Calu3 (cell line): ENCODE data around the gene ELOVL1. TPM values are rescaled to one million over a fixed set of nuclear protein-coding genes. Genes with fewer than 3 reads are reported as not detected.
"Not testable (repeated sequence)": the region's sequence is repeated elsewhere in the genome, so short reads cannot be mapped to it uniquely, and the experiment has no call there.

Experiments used
- Bru-seq: library from RNA; stranded (reverse); fragments of 400-500 nt; gene quantifications from one replicate; lab custom pipeline; 2021; lab: Mats Ljungman, UMichigan
- BruChase-seq, 2 experiments: library from RNA; stranded (reverse); fragments of 400-500 nt; gene quantifications; one replicate each; lab custom pipeline; 2021; lab: Mats Ljungman, UMichigan
- BruUV-seq: library from RNA; stranded (reverse); fragments of 400-500 nt; replicated peaks from 2 replicates; lab custom pipeline; 2021; lab: Mats Ljungman, UMichigan
- CTCF ChIA-PET: fragments of 300-600 bp; sonication (Branson Sonifier 250); formaldehyde crosslinking; loops from one replicate; lab custom pipeline; 2022; ENCODE audit warnings: antibody characterized with exemption; lab: Charles Lee
- DNase-seq: peaks from one replicate; pipeline ENCODE4 v3.0.0; 2022
- H3K27ac Mint-ChIP-seq: one replicate; pipeline ENCODE4 v1.8.0; 2022; ENCODE audit warnings: mixed read lengths; ENCODE audit not compliant: unreplicated experiment
- H3K27me3 Mint-ChIP-seq: one replicate; pipeline ENCODE4 v1.8.0; 2022; ENCODE audit warnings: mixed read lengths; ENCODE audit not compliant: unreplicated experiment
- H3K36me3 Mint-ChIP-seq: one replicate; pipeline ENCODE4 v1.8.0; 2022; ENCODE audit warnings: mild to moderate bottlenecking, moderate library complexity, mixed read lengths; ENCODE audit not compliant: insufficient read depth, unreplicated experiment
- H3K4me1 Mint-ChIP-seq: one replicate; pipeline ENCODE4 v1.8.0; 2022; ENCODE audit warnings: mild to moderate bottlenecking, low read depth, mixed read lengths; ENCODE audit not compliant: unreplicated experiment
- H3K4me3 Mint-ChIP-seq: one replicate; pipeline ENCODE4 v1.8.0; 2022; ENCODE audit warnings: mild to moderate bottlenecking, low read depth, moderate library complexity, mixed read lengths; ENCODE audit not compliant: unreplicated experiment
- H3K9me3 Mint-ChIP-seq: one replicate; pipeline ENCODE4 v1.8.0; 2022; ENCODE audit warnings: low read depth, mixed read lengths; ENCODE audit not compliant: unreplicated experiment
- CTCF ChIP-seq: fragments of 200-600 bp; IDR thresholded peaks from one replicate; pipeline ENCODE4 v1.8.0; 2022; ENCODE audit warnings: antibody characterized with exemption; ENCODE audit not compliant: unreplicated experiment
- intact Hi-C: fragments of 100-400 bp; cut with micrococcal nuclease; formaldehyde crosslinking; loops from one replicate; pipeline ENCODE4 v1.10.0; 2022; ENCODE audit not compliant: unreplicated experiment
- long read RNA-seq: library from polyadenylated mRNA; stranded (forward); transcript quantifications from one replicate; pipeline ENCODE4 v2.0.0, GENCODE V29; 2022
- total RNA-seq: library from RNA; stranded (reverse); gene quantifications from 2 replicates; pipeline ENCODE4 v1.2.3, GENCODE V29; 2022

ELOVL1 gene
- total RNA-seq: 107 and 117 TPM in 2 replicates
- percentile 80 among the genes with signal in this experiment for Bru-seq, nascent RNA
- BruChase-seq, experiment 1, labeled RNA remaining after a 6-hour chase: percentile 97 among the genes with signal in this experiment
- BruChase-seq, experiment 2, labeled RNA remaining after a 2-hour chase: percentile 94 among the genes with signal in this experiment
- long read RNA-seq, transcript ELOVL1-206 (8 exons, 1,215 nt): minor isoform, 5 of 74 reads
- long read RNA-seq, transcript ELOVL1-201 (8 exons, 1,477 nt): major isoform, 47 of 74 reads
- long read RNA-seq, partial matches to known transcripts: 2 of 74 reads
- long read RNA-seq, other reads (novel, unspliced or antisense): 17 of 74 reads

- no peaks in the 10 kb centered on the region for H3K27me3 Mint-ChIP-seq
- TSS peak; percentile 90 for BruUV-seq
- peak within 1 kb of the TSS; percentile 79 for H3K4me3 Mint-ChIP-seq
- H3K9me3 Mint-ChIP-seq: no peaks in the 10 kb centered on the region
- H3K27ac Mint-ChIP-seq: peak within 1 kb of the TSS; percentile 88
- CTCF ChIA-PET: interaction anchor here (1.2 to 2.0 kb wide), 6 partner anchors 10 to 141 kb away, joined by 3 to 14 read pairs (median 4); partner anchors contain the start of gene C1orf210
- DNase-seq: peak; percentile 96
- peaks cover 68% of the 10 kb centered on the region for H3K36me3 Mint-ChIP-seq
- peaks cover 39% of the 10 kb centered on the region for H3K4me1 Mint-ChIP-seq
- TF ChIP-seq CTCF: no peak
- intact Hi-C loops: no loop called here
Measured at GRCh38 chr1:43367904-43368645, at the start of gene ELOVL1. ELOVL1 (minus strand) TSS chr1:43368011; CDS start chr1:43365609, 2,402 bp downstream.

- Mint-ChIP-seq H3K4me3 (no peak overlapping the region), H3K27ac (no peak overlapping the region), H3K4me1 (no peaks in the 10 kb centered on the region), H3K27me3 (no peaks in the 10 kb centered on the region), H3K9me3 (no peaks in the 10 kb centered on the region), H3K36me3 (peaks cover 12% of the 10 kb centered on the region)
- CTCF ChIA-PET: no interaction called here
- no peak for DNase-seq
- BruUV-seq: no TSS peak
- intact Hi-C loops: no loop called here
- TF ChIP-seq CTCF: no peak
Measured at GRCh38 chr1:43415901-43416300, 48.1 kb upstream of the ELOVL1 start.

- Mint-ChIP-seq H3K9me3 (no peaks in the 10 kb centered on the region), H3K4me3 (no peak overlapping the region), H3K27me3 (no peaks in the 10 kb centered on the region), H3K27ac (peak overlapping the region; percentile 5), H3K36me3 (peaks cover 7% of the 10 kb centered on the region), H3K4me1 (no peaks in the 10 kb centered on the region)
- peak; percentile 42 for TF ChIP-seq CTCF
- BruUV-seq: no TSS peak
- intact Hi-C loops: loop anchor here (1.0 kb wide), 1 partner anchor 187 kb away; no protein-coding TSS in a partner anchor
- peak; percentile 78 for DNase-seq
- CTCF ChIA-PET: interaction anchor here (0.6 to 2.1 kb wide), 11 partner anchors 31 to 341 kb away, joined by 3 to 45 read pairs (median 5); partner anchors contain the start of genes C1orf210 and ELOVL1
Measured at GRCh38 chr1:43414634-43415223, 46.9 kb upstream of the ELOVL1 start.

GRCh38 chr1:43413426-43413825 is 45.6 kb upstream of the ELOVL1 start:
- BruUV-seq, H3K27ac Mint-ChIP-seq: not testable (repeated sequence)
- CTCF ChIA-PET: interaction anchor here (2.1 kb wide), 1 partner anchor 156 kb away, joined by 6 read pairs; no protein-coding TSS in a partner anchor

More at GRCh38 chr1:43413426-43413825, 45.6 kb upstream of the ELOVL1 start:
- peaks cover 16% of the 10 kb centered on the region for H3K36me3 Mint-ChIP-seq
- DNase-seq, H3K4me1 Mint-ChIP-seq, intact Hi-C loops, H3K9me3 Mint-ChIP-seq, H3K4me3 Mint-ChIP-seq, H3K27me3 Mint-ChIP-seq: not testable (repeated sequence)
